Pancreas (tissue), 10 donors: Measurements from ENCODE around the gene YWHAE. TPM values are rescaled to one million over a fixed set of nuclear protein-coding genes. Genes with fewer than 3 reads are reported as not detected.
"Not testable (repeated sequence)": the region's sequence is repeated elsewhere in the genome, so short reads cannot be mapped to it uniquely, and the experiment has no call there.

Source experiments
- ATAC-seq, 4 donors: fragments of 200-7000 bp; cut with Tn5 transposase; one replicate each; pipeline versions ENCODE4 v1.8.0 to v1.9.1; 2020; ENCODE audit warnings: mild to moderate bottlenecking in 4 of 4, moderate library complexity in 4 of 4
- DNase-seq, 6 donors: peaks; one replicate each; pipeline ENCODE4 v3.0.0-alpha.2; 2020
- FAIRE-seq: peaks from 2 replicates; lab custom pipeline; 2012; peaks lifted over from hg19 to GRCh38; lab: Jason Lieb, UNC
- H3K27ac ChIP-seq, 4 donors: fragments of 200-600 bp; sonication (generic); 1 replicate in 3 of 4; 2 replicates in 1 of 4; pipeline versions ENCODE4 v1.5.0 to v1.8.0; 2020
- H3K27me3 ChIP-seq, 4 donors: fragments of 200-600 bp; one replicate each; pipeline ENCODE4 v1.8.0; 2021
- H3K36me3 ChIP-seq, 3 donors: fragments of 200-600 bp; sonication (generic) in 1 of 3; one replicate each; pipeline versions ENCODE4 v1.5.0 to v1.8.0; 2020 to 2021
- H3K4me1 ChIP-seq, 3 donors: fragments of 200-600 bp; one replicate each; pipeline ENCODE4 v1.8.0; 2021
- H3K4me3 ChIP-seq, 4 donors: fragments of 200-600 bp; sonication (generic) in 2 of 4; one replicate each; pipeline versions ENCODE4 v1.5.0 to v1.8.0; 2020 to 2021
- H3K9me3 ChIP-seq, 4 donors: fragments of 200-600 bp; one replicate each; pipeline ENCODE4 v1.8.0; 2021
- CTCF ChIP-seq, 4 donors: fragments of 200-600 bp; sonication (generic) in 3 of 4; IDR thresholded peaks; one replicate each; pipeline versions ENCODE4 v1.5.0 to v1.8.0; 2021; ENCODE audit warnings: antibody characterized with exemption in 4 of 4
- WGBS, 2 donors: extraction: QIAGEN DNeasy Blood & Tissue Kit; methylation state at CpG; one replicate each; pipeline ENCODE4 v1.1.7; 2013; 5-methylcytosine and 5-hydroxymethylcytosine counted together
- intact Hi-C, 3 donors: fragments of 100-400 bp; cut with DNase I; formaldehyde crosslinking; loops; one replicate each; pipeline versions ENCODE4 v1.11.1 to v1.14.2; 2022
- polyA plus RNA-seq, 2 donors: library from polyadenylated mRNA; stranded (reverse); fragments of 200-250 nt; gene quantifications; one replicate each; pipeline ENCODE4 v1.2.3, GENCODE V29; 2013
- total RNA-seq, 6 donors: library from RNA; stranded (reverse); fragmentation: NEBNext Ultra II Directional in 4 of 6; extraction: Animal tissue kit (Norgen Biotek cat#: 25700) in 4 of 6; gene quantifications; one replicate each; pipeline versions ENCODE4 v1.2.1 to v1.2.4, GENCODE V29; 2021 to 2023
- donor health status: healthy with polysubstance abuse.
- donor health status: DM: no; HTN: no; CAD: no; lungs with moderate emphysema.
- donor health status: DM: no; HTN: no; CAD: no.
- donor health status: control.
- donor health status: control.
- donor health status: Bipolar disorder and iron deficiency.
- donor health status: DM: yes; HTN: yes; CAD: no.
- donor health status: DM: no; HTN: no; CAD: no.
- donor health status: DM: no; HTN: no; CAD: no.
- donor health status: DM: yes; HTN: yes; CAD: no.

Gene YWHAE
- total and polyA plus RNA-seq, 8 donors: 131 to 236 (median 192) TPM

GRCh38 chr17:1354030-1354429 lies 46.0 kb downstream of the YWHAE start:
- ATAC-seq (no peak), FAIRE-seq (no peak), DNase-seq (no peak)
- Histone ChIP-seq H3K36me3 (peaks cover 8 to 42% (median 8%) of the 10 kb centered on the region in 3 donors), H3K27me3 (no peaks in the 10 kb centered on the region), H3K4me1 (no peaks in the 10 kb centered on the region), H3K9me3 (no peaks in the 10 kb centered on the region), H3K27ac (no peak overlapping the region), H3K4me3 (no peak overlapping the region)
- intact Hi-C loops: no loop called here
- 92 to 93% methylated on average over 7 of the region's 7 CpGs for WGBS, 2 donors
- TF ChIP-seq CTCF (IDR thresholded peaks at IDR 0.05): no peak

GRCh38 chr17:1352530-1352929 lies 47.5 kb downstream of the YWHAE start:
- H3K27me3 ChIP-seq, H3K4me1 ChIP-seq, FAIRE-seq, H3K9me3 ChIP-seq, H3K27ac ChIP-seq, ATAC-seq, H3K4me3 ChIP-seq, intact Hi-C loops: not testable (repeated sequence)
- WGBS, 2 donors: 85 to 95% methylated on average over 16 of the region's 16 CpGs
- peaks cover 7 to 47% (median 8%) of the 10 kb centered on the region in 3 donors for H3K36me3 ChIP-seq
- peak in 1 of 6 donors; percentile 31 for DNase-seq

GRCh38 chr17:1351971-1352370 lies 48.1 kb downstream of the YWHAE start:
- H3K27me3 ChIP-seq: no peaks in the 10 kb centered on the region
- H3K36me3 ChIP-seq: peaks cover 7 to 47% (median 8%) of the 10 kb centered on the region in 3 donors
- H3K27ac ChIP-seq: no peak overlapping the region
- ATAC-seq: no peak
- no peak overlapping the region for H3K4me3 ChIP-seq
- no peak for FAIRE-seq
- WGBS, 2 donors: 82 to 85% methylated on average over 3 of the region's 3 CpGs
- DNase-seq: peak in 1 of 6 donors; percentile 24
- intact Hi-C loops: no loop called here
- no peak for TF ChIP-seq CTCF (IDR thresholded peaks at IDR 0.05)
- no peaks in the 10 kb centered on the region for H3K9me3 ChIP-seq
- H3K4me1 ChIP-seq: peaks cover 0 to 8% (median 4%) of the 10 kb centered on the region in 3 donors

- H3K27ac ChIP-seq: no peak overlapping the region
- H3K9me3 ChIP-seq: no peaks in the 10 kb centered on the region
- H3K4me3 ChIP-seq: no peak overlapping the region
- FAIRE-seq: no peak
- TF ChIP-seq CTCF (IDR thresholded peaks at IDR 0.05): no peak
- H3K4me1 ChIP-seq: peaks cover 0 to 10% (median 4%) of the 10 kb centered on the region in 3 donors
- H3K36me3 ChIP-seq: peaks cover 7 to 47% (median 8%) of the 10 kb centered on the region in 3 donors
- intact Hi-C loops: no loop called here
- H3K27me3 ChIP-seq: no peaks in the 10 kb centered on the region
- DNase-seq: peak in 1 of 6 donors; percentile 11
- ATAC-seq: no peak
- WGBS, 2 donors: 94 to 97% methylated on average over 5 of the region's 5 CpGs
Observed at GRCh38 chr17:1351275-1351674, 48.7 kb downstream of the YWHAE start.

GRCh38 chr17:1347589-1348323 lies 52.3 kb downstream of the YWHAE start:
- peaks cover 0 to 12% (median 4%) of the 10 kb centered on the region in 3 donors for H3K4me1 ChIP-seq
- peak in 1 of 6 donors; percentile 44 for DNase-seq
- TF ChIP-seq CTCF (IDR thresholded peaks at IDR 0.05): no peak
- ATAC-seq: peak; percentile 52 to 79 (median 76)
- intact Hi-C loops: no loop called here
- no peaks in the 10 kb centered on the region for H3K9me3 ChIP-seq
- H3K4me3 ChIP-seq: no peak overlapping the region
- no peak for FAIRE-seq
- no peaks in the 10 kb centered on the region for H3K27me3 ChIP-seq
- peak overlapping the region in 2 of 4 donors; percentile 41 to 53 for H3K27ac ChIP-seq
- WGBS, 2 donors: 32 to 33% methylated on average over 11 of the region's 11 CpGs
- peaks cover 0 to 37% (median 7%) of the 10 kb centered on the region in 3 donors for H3K36me3 ChIP-seq
